Activated CD4-positive, alpha-beta T cell treated with anti-CD3 and anti-CD28 coated beads, Interleukin-2, amount 10 ng/mL, durations not matched to agents 7 days and 5 days (primary cell): ENCODE measurements around the gene TAPT1. TPM values are rescaled to one million over a fixed set of nuclear protein-coding genes. Genes with fewer than 3 reads are reported as not detected.

Experiments used
- CTCF ChIA-PET: fragments of 350-600 bp; sonication (Branson Sonifier 250); formaldehyde crosslinking; loops from one replicate; lab custom pipeline; 2021; ENCODE audit warnings: antibody characterized with exemption; lab: Charles Lee
- POLR2A ChIA-PET: fragments of 350-600 bp; sonication (Branson Sonifier 250); formaldehyde crosslinking; loops from one replicate; lab custom pipeline; 2021; ENCODE audit warnings: antibody characterized with exemption; lab: Charles Lee
- DNase-seq: peaks from one replicate; pipeline ENCODE4 v3.0.0-alpha.2; 2020
- H3K27ac Mint-ChIP-seq: one replicate; pipeline ENCODE4 v1.8.0; 2021; ENCODE audit warnings: mild to moderate bottlenecking, moderate library complexity, mixed read lengths
- H3K27me3 Mint-ChIP-seq: one replicate; pipeline ENCODE4 v1.8.0; 2021; ENCODE audit warnings: mixed read lengths
- H3K36me3 Mint-ChIP-seq: one replicate; pipeline ENCODE4 v1.8.0; 2021; ENCODE audit warnings: low read depth, mixed read lengths
- H3K4me1 Mint-ChIP-seq: one replicate; pipeline ENCODE4 v1.8.0; 2021; ENCODE audit warnings: mixed read lengths
- H3K4me3 Mint-ChIP-seq: one replicate; pipeline ENCODE4 v1.8.0; 2021; ENCODE audit warnings: mild to moderate bottlenecking, moderate library complexity, mixed read lengths
- H3K9me3 Mint-ChIP-seq: one replicate; pipeline ENCODE4 v1.8.0; 2021; ENCODE audit warnings: mixed read lengths
- total RNA-seq, 2 experiments: library from RNA; stranded (reverse); gene quantifications; one replicate each; pipeline ENCODE4 v1.2.3, GENCODE V29; 2021

The TAPT1 gene
- total RNA-seq, 2 experiments from 2014 or later = 49.6 to 58.2 TPM

DNA sequence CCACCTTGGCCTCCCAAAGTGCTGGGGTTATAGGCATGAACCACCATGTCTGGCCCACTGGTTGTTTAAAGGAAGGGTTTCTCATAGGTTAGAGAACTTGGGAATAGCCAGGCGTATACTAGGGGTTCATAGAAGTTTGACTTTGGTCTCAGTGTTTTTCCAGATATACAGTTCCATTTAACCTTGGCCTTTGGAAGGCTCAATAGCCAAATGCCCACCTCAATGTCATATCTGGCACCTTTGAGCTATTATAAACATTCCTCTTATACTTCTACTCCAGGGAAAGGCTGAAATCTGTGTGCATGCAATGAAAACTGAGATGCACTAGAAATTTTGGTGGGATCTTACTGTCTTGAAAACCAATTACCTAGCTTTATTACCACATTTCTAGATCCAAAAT lies 95.0 kb downstream of the TAPT1 start:
- H3K4me1 Mint-ChIP-seq = no peaks in the 10 kb centered on the region
- no peak overlapping the region for H3K27ac Mint-ChIP-seq
- no peaks in the 10 kb centered on the region for H3K27me3 Mint-ChIP-seq
- DNase-seq = no peak
- POLR2A ChIA-PET = no interaction called here
- no peaks in the 10 kb centered on the region for H3K36me3 Mint-ChIP-seq
- no peak overlapping the region for H3K4me3 Mint-ChIP-seq
- no peaks in the 10 kb centered on the region for H3K9me3 Mint-ChIP-seq
- CTCF ChIA-PET = no interaction called here

DNA sequence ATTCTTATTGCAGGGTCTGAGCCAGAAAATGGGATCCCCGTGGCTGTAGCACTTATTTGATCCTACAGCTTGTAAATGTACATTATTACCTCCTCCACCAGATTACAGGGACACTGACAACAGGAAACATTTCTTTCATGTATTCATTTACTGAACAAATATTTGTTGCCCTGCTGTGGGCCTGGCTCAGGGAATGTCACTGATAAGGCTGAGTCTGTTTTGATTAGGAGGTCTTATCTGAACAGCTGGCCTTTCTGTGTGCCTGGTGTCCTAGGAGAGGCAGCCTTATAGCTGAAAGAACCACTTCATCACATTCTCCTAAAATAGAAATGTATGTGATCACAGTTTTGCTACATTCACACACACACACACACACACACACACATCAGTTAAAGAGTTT lies 96.9 kb downstream of the TAPT1 start:
- Mint-ChIP-seq H3K4me1 (no peaks in the 10 kb centered on the region), H3K9me3 (no peaks in the 10 kb centered on the region), H3K4me3 (no peak overlapping the region), H3K27ac (no peak overlapping the region), H3K27me3 (no peaks in the 10 kb centered on the region), H3K36me3 (no peaks in the 10 kb centered on the region)
- no peak for DNase-seq
- ChIA-PET CTCF (interaction anchor here (0.6 kb wide), 1 partner anchor 78 kb away, joined by 3 read pairs; no protein-coding TSS in a partner anchor), POLR2A (no interaction called here)

DNA sequence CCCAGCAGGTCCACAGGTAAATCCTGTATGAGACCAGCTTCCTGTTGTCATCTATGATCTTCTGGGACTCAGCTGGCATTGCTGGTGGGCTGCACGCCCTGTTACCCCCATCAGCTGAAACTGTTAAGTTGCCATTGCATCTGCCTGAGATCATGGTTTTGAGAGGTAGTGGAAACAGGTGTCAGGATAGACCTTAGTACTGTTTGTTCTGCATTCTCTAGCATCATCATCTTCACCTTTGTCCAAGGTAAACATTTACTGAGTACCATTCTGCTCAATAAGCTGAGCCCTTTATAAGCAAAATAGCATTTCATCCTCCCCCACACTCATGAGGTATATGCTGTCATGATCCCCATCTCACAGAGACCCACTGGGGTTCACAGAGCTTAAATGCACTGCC lies 99.6 kb downstream of the TAPT1 start:
- ChIA-PET POLR2A (no interaction called here), CTCF (no interaction called here)
- no peaks in the 10 kb centered on the region for H3K27me3 Mint-ChIP-seq
- no peak for DNase-seq
- no peak overlapping the region for H3K4me3 Mint-ChIP-seq
- no peaks in the 10 kb centered on the region for H3K9me3 Mint-ChIP-seq
- H3K36me3 Mint-ChIP-seq = no peaks in the 10 kb centered on the region
- no peak overlapping the region for H3K27ac Mint-ChIP-seq
- peaks cover 6% of the 10 kb centered on the region for H3K4me1 Mint-ChIP-seq

DNA sequence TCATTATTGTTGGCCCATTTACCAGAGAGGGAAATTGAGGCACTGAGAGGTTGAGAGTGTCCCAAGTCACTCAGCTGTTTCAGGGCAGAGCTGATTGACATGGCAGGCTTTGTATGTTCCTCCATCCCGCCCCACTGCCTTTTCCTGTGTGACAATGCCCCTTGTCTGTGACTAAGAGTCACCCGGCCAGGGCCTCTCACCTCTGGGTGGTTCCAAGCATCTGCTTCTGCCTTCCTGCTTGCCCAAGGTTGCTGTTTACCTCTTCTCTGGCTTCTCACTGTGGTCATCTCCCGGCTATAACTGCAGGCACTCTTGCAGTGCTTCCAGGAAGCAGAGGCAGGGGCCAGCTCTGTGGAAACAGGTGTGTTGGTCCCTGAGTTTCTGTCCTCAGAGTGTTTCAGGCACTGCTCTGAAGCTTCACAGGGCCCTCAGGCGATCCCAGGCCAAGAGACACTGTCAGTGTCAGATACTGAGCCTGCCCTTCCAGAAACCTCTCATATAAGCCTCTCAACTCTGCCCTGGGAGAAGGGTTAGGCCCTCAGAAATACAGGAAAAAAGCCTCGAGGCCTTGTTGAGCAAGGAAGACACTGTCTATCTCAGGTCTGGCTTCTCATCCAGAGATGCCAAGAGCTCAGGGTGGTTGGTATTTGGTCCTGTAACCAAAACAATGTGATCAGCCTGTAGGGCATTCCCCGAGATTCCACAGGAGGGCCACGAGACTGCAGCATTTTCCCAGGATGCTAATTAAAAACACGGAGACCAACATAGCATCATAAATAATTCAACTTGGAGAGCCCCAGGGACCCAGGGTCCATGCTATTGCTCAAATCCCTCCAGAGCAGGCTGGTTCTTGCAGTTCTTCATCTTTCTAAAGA lies 100.5 kb downstream of the TAPT1 start:
- POLR2A ChIA-PET = no interaction called here
- no peak overlapping the region for H3K27ac Mint-ChIP-seq

DNA sequence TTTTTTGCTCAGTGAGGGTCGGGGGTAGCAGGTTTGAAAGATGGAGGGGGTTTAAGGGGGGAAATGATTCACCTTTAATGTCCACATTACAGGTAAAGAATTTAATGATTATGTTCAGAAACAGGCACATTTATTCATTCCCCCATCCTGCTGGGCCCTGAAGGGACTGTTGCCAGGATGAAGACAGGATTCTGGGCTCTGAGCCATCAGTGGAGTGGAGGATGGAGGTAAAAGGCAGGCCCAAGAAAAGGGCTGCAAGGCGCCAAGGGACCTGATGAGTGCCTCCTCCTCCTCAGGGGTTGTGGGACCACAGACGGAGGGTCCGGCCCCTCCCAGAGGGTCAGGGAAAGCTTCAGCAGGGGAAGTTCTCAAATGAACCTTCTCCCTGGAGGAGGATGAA lies 102.0 kb downstream of the TAPT1 start:
- H3K27ac Mint-ChIP-seq = no peak overlapping the region

More for the DNA sequence above, 100.5 kb downstream of the TAPT1 start:
- no peak for DNase-seq
- CTCF ChIA-PET = interaction anchor here (0.6 kb wide), 1 partner anchor 146 kb away, joined by 4 read pairs; no protein-coding TSS in a partner anchor
- Mint-ChIP-seq H3K36me3 (no peaks in the 10 kb centered on the region), H3K4me3 (no peak overlapping the region), H3K4me1 (peaks cover 6% of the 10 kb centered on the region), H3K27me3 (no peaks in the 10 kb centered on the region), H3K9me3 (no peaks in the 10 kb centered on the region)

DNA sequence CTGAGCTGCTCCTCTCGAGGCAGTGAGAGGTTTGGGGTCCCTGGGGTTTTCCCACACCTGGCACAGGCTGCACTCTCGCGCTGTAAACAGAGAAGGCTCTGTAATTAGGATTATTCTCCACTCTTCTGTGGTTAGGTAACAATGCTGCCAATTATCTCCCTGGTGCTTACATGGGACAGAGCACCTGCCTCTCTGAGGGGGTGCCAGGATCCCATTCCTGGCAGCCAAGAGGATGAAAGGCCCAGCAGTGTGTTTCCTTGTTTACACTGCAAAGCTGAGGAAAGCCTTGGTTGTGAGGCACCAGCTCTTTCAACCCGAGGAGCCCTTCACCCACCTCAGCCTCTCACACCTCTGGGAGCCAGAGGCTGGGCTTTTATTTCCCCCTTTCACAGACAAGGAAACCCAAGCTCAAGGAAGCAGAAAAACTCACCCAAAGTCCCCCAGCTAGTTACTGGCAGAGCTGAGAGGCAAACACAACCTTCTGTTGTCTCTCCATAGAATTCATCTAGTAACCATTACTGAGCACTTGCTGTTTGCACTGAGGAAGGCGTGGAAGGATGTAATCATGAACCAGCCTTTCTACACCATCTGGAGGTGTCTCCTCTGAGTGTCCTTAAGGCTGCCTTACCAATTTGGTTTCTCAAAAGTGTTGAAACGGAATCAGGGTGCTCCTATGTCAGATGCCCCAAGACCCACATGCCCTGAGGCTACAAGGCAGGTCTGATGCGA lies 102.8 kb downstream of the TAPT1 start:
- POLR2A ChIA-PET = interaction anchor here (0.5 kb wide), 1 partner anchor 39 kb away, joined by 4 read pairs; no protein-coding TSS in a partner anchor

More for the DNA sequence above, 102.0 kb downstream of the TAPT1 start:
- ChIA-PET CTCF (interaction anchor here (0.9 kb wide), 1 partner anchor 10 kb away, joined by 3 read pairs; no protein-coding TSS in a partner anchor), POLR2A (no interaction called here)
- Mint-ChIP-seq H3K4me3 (no peak overlapping the region), H3K4me1 (peaks cover 6% of the 10 kb centered on the region), H3K36me3 (no peaks in the 10 kb centered on the region), H3K27me3 (no peaks in the 10 kb centered on the region), H3K9me3 (peaks cover 3% of the 10 kb centered on the region)
- no peak for DNase-seq

DNA sequence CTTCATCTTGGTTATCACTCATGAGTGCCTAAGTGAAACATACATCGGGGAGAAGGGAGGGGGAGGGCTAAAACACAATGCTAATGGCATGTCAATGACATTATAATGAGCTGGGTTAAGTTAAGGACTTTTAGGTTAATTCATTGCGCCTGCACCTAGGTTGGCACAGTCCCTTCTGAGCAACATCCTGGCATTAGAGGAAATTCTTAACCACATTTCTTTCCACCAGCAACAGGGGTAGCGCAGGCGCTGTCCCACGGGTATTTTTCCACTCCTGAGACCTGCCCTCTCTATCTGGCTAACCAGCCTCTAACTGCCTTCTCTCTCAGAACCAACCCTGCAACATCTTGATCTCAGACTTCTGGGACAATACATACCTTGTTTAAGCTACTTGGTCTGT lies 103.5 kb downstream of the TAPT1 start:
- Mint-ChIP-seq H3K36me3 (no peaks in the 10 kb centered on the region), H3K27me3 (no peaks in the 10 kb centered on the region), H3K27ac (no peak overlapping the region), H3K4me1 (peaks cover 6% of the 10 kb centered on the region), H3K9me3 (peaks cover 3% of the 10 kb centered on the region), H3K4me3 (no peak overlapping the region)
- DNase-seq = no peak
- ChIA-PET CTCF (no interaction called here), POLR2A (no interaction called here)

More for the DNA sequence above, 102.8 kb downstream of the TAPT1 start:
- no peak for DNase-seq
- H3K27ac Mint-ChIP-seq = no peak overlapping the region
- peaks cover 6% of the 10 kb centered on the region for H3K4me1 Mint-ChIP-seq
- H3K36me3 Mint-ChIP-seq = no peaks in the 10 kb centered on the region
- H3K9me3 Mint-ChIP-seq = peaks cover 3% of the 10 kb centered on the region
- CTCF ChIA-PET = interaction anchor here (0.9 kb wide), 1 partner anchor 10 kb away, joined by 3 read pairs; no protein-coding TSS in a partner anchor
- H3K4me3 Mint-ChIP-seq = no peak overlapping the region
- no peaks in the 10 kb centered on the region for H3K27me3 Mint-ChIP-seq

DNA sequence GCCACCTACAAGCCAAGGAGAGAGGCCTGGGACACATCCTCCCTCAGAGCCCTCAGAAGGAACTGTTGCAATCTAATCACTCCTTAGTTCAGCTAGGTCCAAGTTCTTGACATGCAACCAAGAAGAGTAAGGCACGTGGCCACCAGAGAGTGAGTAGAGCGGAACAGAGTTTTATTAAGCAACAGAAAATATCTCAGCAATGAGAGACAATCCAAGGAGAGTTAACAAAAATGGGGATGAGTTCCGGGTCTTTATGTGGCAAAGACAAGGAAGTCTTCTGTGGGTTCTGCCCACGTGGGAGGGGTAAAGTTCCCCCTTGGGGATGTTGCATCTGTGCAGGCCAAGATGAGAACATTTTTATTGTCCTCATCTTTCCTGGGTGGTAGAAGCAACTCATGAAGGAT lies 104.0 kb downstream of the TAPT1 start:
- H3K27me3 Mint-ChIP-seq = no peaks in the 10 kb centered on the region
- ChIA-PET POLR2A (no interaction called here), CTCF (no interaction called here)
- H3K9me3 Mint-ChIP-seq = peaks cover 3% of the 10 kb centered on the region
- H3K27ac Mint-ChIP-seq = no peak overlapping the region
- peaks cover 6% of the 10 kb centered on the region for H3K4me1 Mint-ChIP-seq
- DNase-seq = no peak
- no peak overlapping the region for H3K4me3 Mint-ChIP-seq
- no peaks in the 10 kb centered on the region for H3K36me3 Mint-ChIP-seq

DNA sequence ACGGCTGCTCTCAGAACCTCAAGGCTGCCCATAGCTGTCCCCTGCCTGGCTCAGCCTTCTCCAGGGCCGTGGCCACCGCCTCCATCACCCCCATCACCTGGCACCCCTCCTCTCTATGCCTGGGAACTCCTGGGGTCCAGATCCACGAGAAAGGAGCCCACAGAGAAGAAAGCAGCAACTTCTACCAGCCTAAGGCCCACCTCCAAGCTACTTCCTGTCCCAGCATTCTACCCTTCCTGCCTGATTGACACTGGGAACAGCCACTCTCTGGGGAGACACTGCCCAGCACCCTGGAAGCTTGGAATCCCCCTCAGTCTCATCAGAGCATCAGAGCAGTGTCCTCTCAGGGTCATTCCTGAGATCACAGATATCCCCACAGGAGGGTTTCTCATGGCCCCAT lies 105.6 kb downstream of the TAPT1 start:
- Mint-ChIP-seq H3K27ac (no peak overlapping the region), H3K36me3 (no peaks in the 10 kb centered on the region), H3K4me3 (no peak overlapping the region), H3K9me3 (peaks cover 3% of the 10 kb centered on the region), H3K4me1 (peaks cover 6% of the 10 kb centered on the region), H3K27me3 (no peaks in the 10 kb centered on the region)
- ChIA-PET POLR2A (no interaction called here), CTCF (no interaction called here)
- DNase-seq = no peak

DNA sequence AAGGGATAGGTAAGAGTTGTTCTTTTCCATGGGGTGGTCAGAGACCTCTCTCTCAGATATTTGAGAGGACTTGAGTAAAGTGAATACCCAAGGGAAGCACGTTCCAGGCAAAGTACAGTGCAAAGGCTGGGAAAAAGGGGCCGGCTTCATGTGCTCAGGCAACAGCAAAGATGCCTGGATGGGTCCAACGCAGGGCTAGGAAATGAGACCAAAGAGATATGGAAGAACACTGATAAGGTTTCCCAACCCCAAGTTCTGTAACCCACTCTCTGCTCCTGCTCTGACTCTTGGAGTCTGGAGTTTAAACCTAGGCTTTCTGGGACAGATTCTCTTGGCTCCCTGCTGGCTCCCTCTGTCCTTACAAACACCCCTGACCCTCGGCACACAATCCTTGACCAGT lies 106.3 kb downstream of the TAPT1 start:
- CTCF ChIA-PET = no interaction called here

DNA sequence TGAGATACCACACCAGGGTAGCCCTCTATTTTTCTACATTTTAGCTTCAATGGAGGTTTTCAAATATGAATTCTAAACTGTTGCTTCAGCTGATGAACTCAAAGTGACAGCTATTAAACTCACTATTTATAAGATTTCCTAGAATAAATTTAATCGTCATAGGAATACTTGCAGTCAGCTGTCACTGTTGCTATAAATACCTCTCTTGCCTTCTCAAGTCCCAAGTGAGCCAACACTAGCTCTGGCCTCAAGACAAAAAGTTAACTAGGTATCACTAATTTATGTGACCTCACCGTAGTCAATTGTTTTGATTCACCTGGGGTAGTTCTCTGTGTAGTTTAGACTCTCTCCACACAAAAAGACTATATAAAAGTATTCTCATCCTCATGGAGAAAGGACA lies 108.2 kb downstream of the TAPT1 start:
- Mint-ChIP-seq H3K4me1 (peaks cover 6% of the 10 kb centered on the region), H3K27me3 (no peaks in the 10 kb centered on the region), H3K4me3 (no peak overlapping the region), H3K36me3 (no peaks in the 10 kb centered on the region), H3K27ac (no peak overlapping the region), H3K9me3 (peaks cover 3% of the 10 kb centered on the region)
- ChIA-PET CTCF (no interaction called here), POLR2A (no interaction called here)
- no peak for DNase-seq

More for the DNA sequence above, 106.3 kb downstream of the TAPT1 start:
- DNase-seq = no peak
- POLR2A ChIA-PET = no interaction called here
- no peak overlapping the region for H3K27ac Mint-ChIP-seq
- H3K4me1 Mint-ChIP-seq = peaks cover 6% of the 10 kb centered on the region
- no peaks in the 10 kb centered on the region for H3K36me3 Mint-ChIP-seq
- H3K4me3 Mint-ChIP-seq = no peak overlapping the region
- peaks cover 3% of the 10 kb centered on the region for H3K9me3 Mint-ChIP-seq
- no peaks in the 10 kb centered on the region for H3K27me3 Mint-ChIP-seq

DNA sequence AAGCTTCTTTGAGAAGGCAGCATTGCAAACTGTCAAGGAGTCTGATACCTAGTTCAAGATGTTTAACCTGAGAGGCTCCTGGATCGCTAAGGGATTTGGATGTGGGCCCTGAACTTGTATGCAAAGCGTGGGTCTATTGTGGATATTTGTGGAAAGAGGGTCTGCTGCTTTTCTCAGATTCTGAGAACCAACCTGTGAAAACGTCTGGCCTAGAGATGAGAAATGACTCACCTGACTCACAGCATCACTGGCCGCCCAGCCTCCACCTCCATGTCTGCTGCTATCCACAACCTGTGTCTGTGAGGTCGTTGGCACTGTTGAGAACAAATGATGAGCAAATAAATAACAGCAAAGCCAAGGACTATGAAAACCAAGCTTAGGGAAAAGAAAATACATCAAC lies 109.1 kb downstream of the TAPT1 start:
- H3K27ac Mint-ChIP-seq = no peak overlapping the region
- CTCF ChIA-PET = no interaction called here
- POLR2A ChIA-PET = no interaction called here
- H3K27me3 Mint-ChIP-seq = no peaks in the 10 kb centered on the region
- no peaks in the 10 kb centered on the region for H3K36me3 Mint-ChIP-seq
- no peaks in the 10 kb centered on the region for H3K4me1 Mint-ChIP-seq
- H3K9me3 Mint-ChIP-seq = peaks cover 3% of the 10 kb centered on the region
- H3K4me3 Mint-ChIP-seq = no peak overlapping the region
- no peak for DNase-seq

DNA sequence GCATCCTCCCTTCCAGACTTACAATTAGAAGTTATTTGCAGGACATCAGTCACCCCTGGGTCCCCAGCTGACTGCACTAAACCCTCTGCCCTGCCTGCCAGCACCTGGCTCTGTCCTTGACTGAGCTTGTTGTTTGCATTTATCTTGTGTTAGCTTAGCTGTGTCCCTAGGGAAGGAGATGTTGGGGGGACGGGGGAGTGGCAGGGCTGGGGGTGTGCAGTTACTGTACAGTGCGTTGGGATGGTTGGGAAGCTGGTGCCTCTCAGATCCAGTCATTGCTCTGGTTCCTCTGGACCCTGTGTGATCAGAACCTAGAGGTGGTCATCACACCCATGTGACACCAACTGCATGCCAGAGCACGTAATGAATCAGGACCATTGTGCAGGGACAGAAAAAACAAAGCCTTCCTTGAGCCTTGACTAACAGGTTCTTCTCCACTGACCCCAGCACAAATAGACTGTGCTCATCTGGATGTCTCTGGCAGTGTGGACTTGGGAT lies 109.7 kb downstream of the TAPT1 start:
- Mint-ChIP-seq H3K4me1 (no peaks in the 10 kb centered on the region), H3K9me3 (peaks cover 3% of the 10 kb centered on the region), H3K4me3 (no peak overlapping the region), H3K27ac (no peak overlapping the region), H3K36me3 (no peaks in the 10 kb centered on the region), H3K27me3 (no peaks in the 10 kb centered on the region)
- CTCF ChIA-PET = no interaction called here
- POLR2A ChIA-PET = no interaction called here
- no peak for DNase-seq
